ENCODE results near the gene CIDEC. TPM values are rescaled to one million over a fixed set of nuclear protein-coding genes. Genes with fewer than 3 reads are reported as not detected.

Gene CIDEC
- total and polyA plus RNA-seq, 9 of the 15 experiments (the other 6 are each of a cell fraction or from before 2014, with no cell fraction given), result not detected

DNA sequence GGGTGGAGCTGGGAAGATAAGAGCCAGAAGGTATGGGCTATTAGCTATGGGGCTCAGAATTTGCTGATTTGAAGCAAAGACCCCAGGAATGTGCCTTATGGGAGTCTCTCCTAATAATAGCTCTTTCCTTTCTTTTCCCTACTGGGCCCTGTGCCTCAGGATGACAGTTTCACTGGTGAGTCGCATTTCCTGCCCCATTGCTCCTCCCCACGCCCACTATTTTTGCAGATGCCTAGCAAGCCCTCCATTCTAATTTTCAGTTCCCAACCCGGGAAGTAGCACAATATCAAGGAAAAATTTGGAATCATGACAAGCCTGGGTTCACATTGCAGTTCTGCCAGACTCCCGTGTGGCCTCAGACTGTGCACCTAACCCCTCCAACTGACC is 23.2 kb upstream of the CIDEC start:
- CTCF ChIA-PET (ENCODE audit: low intra/inter-chr PET ratio), result no interaction called here
- no TSS peak for BruUV-seq (replicated peaks)
- no peaks in the 10 kb centered on the region for H3K79me2 ChIP-seq (ENCODE audit: control insufficient read depth, insufficient read depth, low read length)
- H4K20me1 ChIP-seq (replicated peaks; ENCODE audit: control insufficient read depth, insufficient read depth, low read length), result no peaks in the 10 kb centered on the region
- in situ Hi-C loops (cut with MboI) (no loop called here), intact Hi-C loops (cut with micrococcal nuclease) (no loop called here)
- peaks cover 30 to 33% of the 10 kb centered on the region in 2 experiments for H3K4me1 ChIP-seq (replicated peaks in 1 of 2; ENCODE audit: control insufficient read depth in 2 of 2, insufficient read depth in 2 of 2, low read length in 2 of 2)
- H2AFZ ChIP-seq (ENCODE audit: low read depth, low read length), result peak overlapping the region; percentile 97
- FAIRE-seq (peak; percentile 57), DNase-seq (ENCODE audit: extremely low read depth in 1 of 4, low spot score in 3 of 4) (no peak), ATAC-seq (no peak; the same call in 2 of the 3 replicates)
- peak overlapping the region; percentile 67 for H3K4me2 ChIP-seq (ENCODE audit: insufficient read depth, low read length)
- POLR2A ChIA-PET, result interaction anchor here (0.7 to 5.8 kb wide), 6 partner anchors 9 to 50 kb away, joined by 3 to 33 read pairs (median 18); partner anchors contain the start of genes CRELD1 and JAGN1
- peak overlapping the region; percentile 45 to 86; a peak in 2 of 4 replicates for H3K9ac ChIP-seq (ENCODE audit: insufficient read depth in 1 of 2, low read depth in 2 of 2, low read length in 2 of 2)
- no peaks in the 10 kb centered on the region for H3K9me3 ChIP-seq (replicated peaks; ENCODE audit: control insufficient read depth, insufficient read depth, low read depth, low read length)
- no peaks in the 10 kb centered on the region for H3K27me3 ChIP-seq (ENCODE audit: control insufficient read depth in 2 of 2, insufficient read depth in 2 of 2, low read length in 2 of 2)
- WGBS (ENCODE audit: insufficient coverage, low coverage, missing lambda C conversion rate), result 24% methylated on average over 4 of the region's 4 CpGs
- H3K4me3 ChIP-seq, result no peak overlapping the region
- no peaks in the 10 kb centered on the region for H3K36me3 ChIP-seq (ENCODE audit: control insufficient read depth, insufficient read depth, low read length)
- H3K9me1 ChIP-seq (ENCODE audit: control insufficient read depth, insufficient read depth, low read length), result no peaks in the 10 kb centered on the region
- peak overlapping the region; percentile 39; the same call in 1 of the 3 replicates for H3K27ac ChIP-seq (ENCODE audit: extremely low read depth, low read depth, low read length)
- TF ChIP-seq ZNF174 (CRISPR knock-in tag; IDR thresholded peaks at IDR 0.05) (no peak), CHD4 (IDR thresholded peaks at IDR 0.05; ENCODE audit: insufficient read depth, insufficient replicate concordance, low read depth, low read length, poor library complexity, severe bottlenecking) (no peak), ZHX1 (conservative IDR thresholded peaks at IDR 0.05; ENCODE audit: low read length) (no peak), EP400 (IDR thresholded peaks at IDR 0.05) (no peak), ZNF778 (CRISPR knock-in tag; IDR thresholded peaks at IDR 0.05) (no peak), XRCC5 (IDR thresholded peaks at IDR 0.05; ENCODE audit: low read depth, low read length) (no peak), ZNF655 (CRISPR knock-in tag; IDR thresholded peaks at IDR 0.05) (no peak), MTA1 (IDR thresholded peaks at IDR 0.05; ENCODE audit: borderline replicate concordance) (no peak), ZNF239 (CRISPR knock-in tag; IDR thresholded peaks at IDR 0.05) (no peak), MAX (CRISPR knock-in tag; IDR thresholded peaks at IDR 0.05) (peak; percentile 6; the same call in 1 of the 2 replicates)
- TF ChIP-seq, protein P1, sequence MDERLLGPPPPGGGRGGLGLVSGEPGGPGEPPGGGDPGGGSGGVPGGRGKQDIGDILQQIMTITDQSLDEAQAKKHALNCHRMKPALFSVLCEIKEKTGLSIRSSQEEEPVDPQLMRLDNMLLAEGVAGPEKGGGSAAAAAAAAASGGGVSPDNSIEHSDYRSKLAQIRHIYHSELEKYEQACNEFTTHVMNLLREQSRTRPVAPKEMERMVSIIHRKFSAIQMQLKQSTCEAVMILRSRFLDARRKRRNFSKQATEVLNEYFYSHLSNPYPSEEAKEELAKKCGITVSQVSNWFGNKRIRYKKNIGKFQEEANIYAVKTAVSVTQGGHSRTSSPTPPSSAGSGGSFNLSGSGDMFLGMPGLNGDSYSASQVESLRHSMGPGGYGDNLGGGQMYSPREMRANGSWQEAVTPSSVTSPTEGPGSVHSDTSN (CRISPR knock-in tag; IDR thresholded peaks at IDR 0.05; ENCODE audit: low read depth), result no peak
- TF ChIP-seq, protein P1 (tag; conservative IDR thresholded peaks at IDR 0.05; ENCODE audit: low read depth), result no peak
- TF ChIP-seq, protein P2, sequence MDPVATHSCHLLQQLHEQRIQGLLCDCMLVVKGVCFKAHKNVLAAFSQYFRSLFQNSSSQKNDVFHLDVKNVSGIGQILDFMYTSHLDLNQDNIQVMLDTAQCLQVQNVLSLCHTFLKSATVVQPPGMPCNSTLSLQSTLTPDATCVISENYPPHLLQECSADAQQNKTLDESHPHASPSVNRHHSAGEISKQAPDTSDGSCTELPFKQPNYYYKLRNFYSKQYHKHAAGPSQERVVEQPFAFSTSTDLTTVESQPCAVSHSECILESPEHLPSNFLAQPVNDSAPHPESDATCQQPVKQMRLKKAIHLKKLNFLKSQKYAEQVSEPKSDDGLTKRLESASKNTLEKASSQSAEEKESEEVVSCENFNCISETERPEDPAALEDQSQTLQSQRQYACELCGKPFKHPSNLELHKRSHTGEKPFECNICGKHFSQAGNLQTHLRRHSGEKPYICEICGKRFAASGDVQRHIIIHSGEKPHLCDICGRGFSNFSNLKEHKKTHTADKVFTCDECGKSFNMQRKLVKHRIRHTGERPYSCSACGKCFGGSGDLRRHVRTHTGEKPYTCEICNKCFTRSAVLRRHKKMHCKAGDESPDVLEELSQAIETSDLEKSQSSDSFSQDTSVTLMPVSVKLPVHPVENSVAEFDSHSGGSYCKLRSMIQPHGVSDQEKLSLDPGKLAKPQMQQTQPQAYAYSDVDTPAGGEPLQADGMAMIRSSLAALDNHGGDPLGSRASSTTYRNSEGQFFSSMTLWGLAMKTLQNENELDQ (CRISPR knock-in tag; IDR thresholded peaks at IDR 0.05; ENCODE audit: borderline replicate concordance), result no peak
